Sigmoid colon (tissue), 7 donors: ENCODE data around the gene NSMCE3. TPM values are rescaled to one million over a fixed set of nuclear protein-coding genes. Genes with fewer than 3 reads are reported as not detected.

ENCODE experiments used
- DNase-seq: peaks from one replicate; pipeline ENCODE4 v3.0.0-alpha.2; 2019
- H3K27ac ChIP-seq, 4 donors: fragments of 200-600 bp; sonication (generic); one replicate each; pipeline ENCODE4 v1.5.1; 2016 to 2019; ENCODE audit warnings: mild to moderate bottlenecking in 1 of 4
- H3K27me3 ChIP-seq, 3 donors: fragments of 200-600 bp; sonication (generic); one replicate each; pipeline ENCODE4 v1.5.1; 2019; ENCODE audit warnings: mild to moderate bottlenecking in 1 of 3
- H3K36me3 ChIP-seq, 4 donors: fragments of 200-600 bp; sonication (generic); one replicate each; pipeline ENCODE4 v1.5.1; 2016 to 2019
- H3K4me1 ChIP-seq, 4 donors: fragments of 200-600 bp; sonication (generic); one replicate each; pipeline ENCODE4 v1.5.1; 2017 to 2019
- H3K4me3 ChIP-seq, 4 donors: fragments of 200-600 bp; sonication (generic); one replicate each; pipeline ENCODE4 v1.5.1; 2017 to 2019; ENCODE audit warnings: mild to moderate bottlenecking in 2 of 4, moderate library complexity in 1 of 4
- H3K9me3 ChIP-seq, 4 donors: fragments of 200-600 bp in 3 of 4; sonication (generic) in 3 of 4; one replicate each; pipeline versions ENCODE4 v1.5.1 to v1.6.1; 2013 to 2019
- CTCF ChIP-seq, 4 experiments: fragments of 450-650 bp in 3 of 4; fragments of 200-600 bp in 1 of 4; IDR thresholded peaks; one replicate each; pipeline ENCODE4 v1.5.1; 2016 to 2019; ENCODE audit warnings: antibody characterized with exemption in 4 of 4, mild to moderate bottlenecking in 3 of 4, moderate library complexity in 2 of 4
- EP300 ChIP-seq, 4 donors: sonication (generic); formaldehyde crosslinking; IDR thresholded peaks; one replicate each; pipeline ENCODE4 v1.6.1; 2017; ENCODE audit warnings: antibody characterized with exemption in 4 of 4
- POLR2A ChIP-seq, 2 donors: fragments of 450-650 bp; IDR thresholded peaks; one replicate each; pipeline ENCODE4 v1.6.1; 2016; ENCODE audit warnings: antibody characterized with exemption in 2 of 2, mild to moderate bottlenecking in 2 of 2, moderate library complexity in 2 of 2
- POLR2AphosphoS5 ChIP-seq, 4 donors: sonication (generic); formaldehyde crosslinking; IDR thresholded peaks; one replicate each; pipeline ENCODE4 v1.6.1; 2017; ENCODE audit warnings: antibody characterized with exemption in 4 of 4
- WGBS, 2 donors: extraction: QIAGEN DNeasy Blood & Tissue Kit; methylation state at CpG; one replicate each; pipeline ENCODE4 v1.1.7; 2013; 5-methylcytosine and 5-hydroxymethylcytosine counted together
- intact Hi-C: fragments of 100-400 bp; cut with DNase I; formaldehyde crosslinking; loops from one replicate; pipeline ENCODE4 v1.15.1; 2023
- polyA plus RNA-seq, 3 donors: library from polyadenylated mRNA; stranded (reverse); fragments of 200-250 nt; gene quantifications; one replicate each; pipeline ENCODE4 v1.2.3, GENCODE V29; 2013
- total RNA-seq, 4 donors: library from RNA; depleted of rRNA; stranded (reverse); fragments of >200 nt; gene quantifications; one replicate each; pipeline ENCODE4 v1.1.0, GENCODE V29; 2016
- donor health status: healthy with polysubstance abuse.
- donor health status: Bipolar disorder and iron deficiency.
- donor health status: healthy.

The NSMCE3 gene
- total and polyA plus RNA-seq, 7 donors: 1.2 to 12.8 (median 7.8) TPM

- TF ChIP-seq POLR2A (IDR thresholded peaks at IDR 0.05) (no peak), POLR2AphosphoS5 (IDR thresholded peaks at IDR 0.05) (no peak), EP300 (IDR thresholded peaks at IDR 0.05) (no peak), CTCF (IDR thresholded peaks at IDR 0.05) (no peak)
- DNase-seq: no peak
- WGBS, 2 donors: 78 to 89% methylated on average over 3 of the region's 3 CpGs
- intact Hi-C loops: no loop called here
- H3K4me3 ChIP-seq: no peak overlapping the region
- no peaks in the 10 kb centered on the region for H3K9me3 ChIP-seq
- H3K4me1 ChIP-seq: peaks cover 0 to 6% (median 3%) of the 10 kb centered on the region in 4 donors
- H3K27ac ChIP-seq: no peak overlapping the region
- no peaks in the 10 kb centered on the region for H3K36me3 ChIP-seq
- no peaks in the 10 kb centered on the region for H3K27me3 ChIP-seq
Measured at GRCh38 chr15:29274946-29275345, 5.3 kb upstream of the NSMCE3 start.

GRCh38 chr15:29272219-29272618 is 2.6 kb upstream of the NSMCE3 start:
- Histone ChIP-seq H3K27ac (no peak overlapping the region), H3K27me3 (no peaks in the 10 kb centered on the region), H3K9me3 (no peaks in the 10 kb centered on the region), H3K36me3 (no peaks in the 10 kb centered on the region), H3K4me3 (no peak overlapping the region), H3K4me1 (peaks cover 0 to 23% (median 16%) of the 10 kb centered on the region in 4 donors)
- intact Hi-C loops: no loop called here
- no peak for DNase-seq
- TF ChIP-seq EP300 (IDR thresholded peaks at IDR 0.05) (no peak), CTCF (IDR thresholded peaks at IDR 0.05) (no peak), POLR2A (IDR thresholded peaks at IDR 0.05) (no peak), POLR2AphosphoS5 (IDR thresholded peaks at IDR 0.05) (no peak)
- 93 to 95% methylated on average over 5 of the region's 5 CpGs for WGBS, 2 donors

GRCh38 chr15:29270976-29271375 is 1.4 kb upstream of the NSMCE3 start:
- H3K27me3 ChIP-seq: no peaks in the 10 kb centered on the region
- peaks cover 0 to 34% (median 22%) of the 10 kb centered on the region in 4 donors for H3K4me1 ChIP-seq
- no peaks in the 10 kb centered on the region for H3K9me3 ChIP-seq
- H3K36me3 ChIP-seq: no peaks in the 10 kb centered on the region
- H3K4me3 ChIP-seq: no peak overlapping the region
- intact Hi-C loops: no loop called here
- H3K27ac ChIP-seq: peak overlapping the region; percentile 88 to 94 (median 92)
- no peak for DNase-seq
- TF ChIP-seq POLR2AphosphoS5 (IDR thresholded peaks at IDR 0.05): no peak
- no peak for TF ChIP-seq EP300 (IDR thresholded peaks at IDR 0.05)
- no peak for TF ChIP-seq CTCF (IDR thresholded peaks at IDR 0.05)
- no peak for TF ChIP-seq POLR2A (IDR thresholded peaks at IDR 0.05)

GRCh38 chr15:29270169-29270955 is 740 bp upstream of the NSMCE3 start:
- Histone ChIP-seq H3K27me3 (no peaks in the 10 kb centered on the region), H3K36me3 (no peaks in the 10 kb centered on the region), H3K4me1 (peaks cover 0 to 34% (median 22%) of the 10 kb centered on the region in 4 donors), H3K27ac (peak overlapping the region; percentile 88 to 94 (median 92)), H3K9me3 (no peaks in the 10 kb centered on the region), H3K4me3 (peak overlapping the region; percentile 71 to 92 (median 76))
- WGBS, 2 donors: 1% methylated on average over 8 of the region's 8 CpGs
- no peak for TF ChIP-seq POLR2A (IDR thresholded peaks at IDR 0.05)
- TF ChIP-seq CTCF (IDR thresholded peaks at IDR 0.05): no peak
- TF ChIP-seq EP300 (IDR thresholded peaks at IDR 0.05): no peak
- no peak for TF ChIP-seq POLR2AphosphoS5 (IDR thresholded peaks at IDR 0.05)
- DNase-seq: no peak
- intact Hi-C loops: no loop called here
